ENCODE data around the gene INVS. TPM values are rescaled to one million over a fixed set of nuclear protein-coding genes. Genes with fewer than 3 reads are reported as not detected.

The INVS gene
- total RNA-seq, 1 donor, result 28.3 TPM

DNA sequence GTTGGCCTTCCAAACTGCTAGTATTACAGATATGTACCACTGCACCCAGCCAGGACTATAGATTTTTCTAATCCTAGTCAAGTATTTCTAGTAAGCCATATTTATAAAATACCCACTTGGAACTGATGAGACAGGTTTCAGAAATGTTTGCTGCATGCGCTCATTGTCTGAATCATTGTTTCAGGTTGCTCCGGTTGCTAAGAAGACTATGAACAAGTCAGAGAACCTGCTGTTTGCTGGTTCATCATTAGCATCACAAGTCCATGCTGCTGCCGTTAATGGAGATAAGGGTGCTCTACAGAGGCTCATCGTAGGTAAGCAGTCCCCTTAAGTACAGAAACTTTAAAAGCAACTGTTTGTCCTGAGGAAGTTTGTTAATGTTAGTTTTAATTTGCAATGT is 5.3 kb downstream of the INVS start:
- DNase-seq (ENCODE audit: low read depth), result no peak
- no peak overlapping the region for H3K4me3 ChIP-seq (ENCODE audit: low read depth, low read length)
- TF ChIP-seq, protein P1, sequence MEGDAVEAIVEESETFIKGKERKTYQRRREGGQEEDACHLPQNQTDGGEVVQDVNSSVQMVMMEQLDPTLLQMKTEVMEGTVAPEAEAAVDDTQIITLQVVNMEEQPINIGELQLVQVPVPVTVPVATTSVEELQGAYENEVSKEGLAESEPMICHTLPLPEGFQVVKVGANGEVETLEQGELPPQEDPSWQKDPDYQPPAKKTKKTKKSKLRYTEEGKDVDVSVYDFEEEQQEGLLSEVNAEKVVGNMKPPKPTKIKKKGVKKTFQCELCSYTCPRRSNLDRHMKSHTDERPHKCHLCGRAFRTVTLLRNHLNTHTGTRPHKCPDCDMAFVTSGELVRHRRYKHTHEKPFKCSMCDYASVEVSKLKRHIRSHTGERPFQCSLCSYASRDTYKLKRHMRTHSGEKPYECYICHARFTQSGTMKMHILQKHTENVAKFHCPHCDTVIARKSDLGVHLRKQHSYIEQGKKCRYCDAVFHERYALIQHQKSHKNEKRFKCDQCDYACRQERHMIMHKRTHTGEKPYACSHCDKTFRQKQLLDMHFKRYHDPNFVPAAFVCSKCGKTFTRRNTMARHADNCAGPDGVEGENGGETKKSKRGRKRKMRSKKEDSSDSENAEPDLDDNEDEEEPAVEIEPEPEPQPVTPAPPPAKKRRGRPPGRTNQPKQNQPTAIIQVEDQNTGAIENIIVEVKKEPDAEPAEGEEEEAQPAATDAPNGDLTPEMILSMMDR (IDR thresholded peaks at IDR 0.05; ENCODE audit: insufficient read depth, low read length), result no peak

DNA sequence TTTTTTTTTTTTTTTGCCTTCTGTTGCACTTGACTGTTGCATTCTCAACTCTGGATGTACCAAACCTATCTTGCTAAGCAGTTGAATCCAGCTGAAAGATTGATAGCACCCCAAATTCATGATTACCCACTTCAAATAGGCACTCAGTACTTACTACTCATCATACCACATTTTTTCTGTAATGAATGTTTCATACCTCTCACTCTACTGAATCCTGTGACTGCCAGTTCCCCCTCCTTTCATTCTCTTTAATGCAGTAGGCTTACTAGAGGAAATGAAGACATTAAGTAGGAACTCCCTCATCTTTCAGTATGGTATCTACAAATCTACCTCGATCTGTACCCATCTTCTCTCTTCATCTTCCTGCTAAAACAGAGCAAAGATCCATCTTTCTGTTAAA is 6.8 kb downstream of the INVS start:
- TF ChIP-seq, protein P1 (IDR thresholded peaks at IDR 0.05; ENCODE audit: insufficient read depth, low read length), result no peak
- H3K4me3 ChIP-seq (ENCODE audit: low read depth, low read length), result no peak overlapping the region
- DNase-seq (ENCODE audit: low read depth), result no peak

DNA sequence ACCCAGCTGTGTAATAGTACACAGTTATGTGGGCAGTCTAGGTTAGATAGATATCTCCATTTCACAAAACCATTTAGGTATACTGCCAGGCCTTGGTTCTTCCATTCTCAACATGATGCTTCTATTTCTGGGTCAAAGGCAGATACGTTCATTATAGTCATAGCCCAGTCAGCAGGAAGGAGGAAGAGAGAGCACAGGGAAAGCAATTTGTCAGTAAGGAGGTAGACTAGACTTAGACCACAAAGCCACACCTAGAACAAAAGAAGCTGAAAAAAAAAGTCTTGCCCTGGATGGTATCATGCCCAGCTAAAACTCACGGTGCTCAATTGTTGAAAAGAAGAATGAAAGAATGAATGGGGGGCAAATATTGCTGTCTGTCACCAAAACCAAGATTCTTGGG is 7.6 kb downstream of the INVS start:
- DNase-seq (ENCODE audit: low read depth), result no peak
- no peak overlapping the region for H3K4me3 ChIP-seq (ENCODE audit: low read depth, low read length)
- TF ChIP-seq, protein P1 (IDR thresholded peaks at IDR 0.05; ENCODE audit: insufficient read depth, low read length), result no peak

DNA sequence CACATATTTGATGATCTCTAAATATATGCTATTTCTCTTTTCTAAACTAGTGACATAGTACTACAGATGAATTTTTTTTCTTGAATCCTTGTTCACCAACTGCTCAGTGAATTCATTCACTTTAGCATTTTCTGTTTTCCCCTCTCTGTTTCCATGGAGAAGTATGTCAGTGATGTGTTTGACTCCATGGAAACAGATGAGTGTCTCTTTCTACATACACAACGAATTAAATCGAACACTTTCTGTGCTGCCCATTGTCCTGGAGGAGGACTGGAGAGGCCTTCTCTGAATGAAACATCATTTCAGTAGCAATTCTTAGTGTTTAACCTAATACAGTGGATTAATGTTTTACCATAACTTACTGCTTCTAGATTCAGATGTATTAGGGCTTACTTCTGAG is 9.5 kb downstream of the INVS start:
- TF ChIP-seq, protein P1 (IDR thresholded peaks at IDR 0.05; ENCODE audit: insufficient read depth, low read length), result no peak
- no peak for DNase-seq (ENCODE audit: low read depth)
- H3K4me3 ChIP-seq (ENCODE audit: low read depth, low read length), result no peak overlapping the region

DNA sequence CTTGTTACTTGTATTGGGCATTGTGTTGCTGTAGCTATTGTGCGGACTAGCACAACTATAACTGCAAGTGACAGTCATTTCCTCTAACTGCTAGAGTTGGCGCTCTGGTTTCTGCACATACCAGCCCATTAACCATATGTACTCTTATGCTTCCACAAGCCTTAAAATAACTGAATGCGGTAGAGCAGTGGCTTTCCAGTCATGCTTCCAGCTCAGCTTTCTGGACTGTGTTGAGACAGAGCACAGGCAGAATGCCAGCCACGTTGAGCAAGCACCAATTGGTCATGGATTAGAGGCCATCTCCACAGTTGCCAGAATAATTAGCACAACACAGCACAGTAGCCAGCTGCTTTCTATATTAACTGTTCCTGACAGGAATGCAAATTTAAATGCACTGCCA is 12.2 kb downstream of the INVS start:
- DNase-seq (ENCODE audit: low read depth), result peak; percentile 95
- TF ChIP-seq, protein P1 (IDR thresholded peaks at IDR 0.05; ENCODE audit: insufficient read depth, low read length), result no peak
- H3K4me3 ChIP-seq (ENCODE audit: low read depth, low read length), result no peak overlapping the region

DNA sequence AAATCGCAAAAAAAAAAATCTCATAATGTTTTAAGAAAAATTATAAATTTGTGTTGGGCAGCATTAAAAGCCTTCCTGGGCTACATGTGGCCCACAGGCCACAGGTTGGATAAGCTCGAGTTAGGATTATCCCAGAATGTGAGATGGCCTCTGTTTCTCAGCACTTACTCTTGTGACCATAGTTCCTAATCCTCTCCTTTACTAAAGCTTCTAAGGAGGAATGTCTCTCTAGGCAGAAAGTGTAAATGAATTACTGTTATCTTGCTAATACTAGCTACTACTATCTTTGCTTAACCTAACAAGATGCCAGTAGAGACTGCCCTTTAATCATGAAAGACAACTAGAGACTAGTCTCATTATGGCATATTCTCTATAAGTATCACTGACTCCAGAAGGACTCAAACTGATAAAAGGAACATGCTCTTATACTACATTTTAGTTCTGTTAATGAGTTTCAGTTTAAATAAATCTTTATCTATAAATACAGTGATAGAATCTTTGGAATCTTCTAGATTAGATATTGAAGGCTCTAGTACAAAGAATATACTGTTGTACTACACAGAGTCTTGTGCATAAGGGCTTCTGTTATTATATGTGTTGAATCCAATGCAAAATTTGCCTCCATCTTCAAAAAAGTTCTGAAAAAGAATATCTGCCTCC is 13.8 kb downstream of the INVS start:
- H3K4me3 ChIP-seq (ENCODE audit: low read depth, low read length), result no peak overlapping the region
- DNase-seq (ENCODE audit: low read depth), result no peak
- TF ChIP-seq, protein P1 (IDR thresholded peaks at IDR 0.05; ENCODE audit: insufficient read depth, low read length), result no peak

DNA sequence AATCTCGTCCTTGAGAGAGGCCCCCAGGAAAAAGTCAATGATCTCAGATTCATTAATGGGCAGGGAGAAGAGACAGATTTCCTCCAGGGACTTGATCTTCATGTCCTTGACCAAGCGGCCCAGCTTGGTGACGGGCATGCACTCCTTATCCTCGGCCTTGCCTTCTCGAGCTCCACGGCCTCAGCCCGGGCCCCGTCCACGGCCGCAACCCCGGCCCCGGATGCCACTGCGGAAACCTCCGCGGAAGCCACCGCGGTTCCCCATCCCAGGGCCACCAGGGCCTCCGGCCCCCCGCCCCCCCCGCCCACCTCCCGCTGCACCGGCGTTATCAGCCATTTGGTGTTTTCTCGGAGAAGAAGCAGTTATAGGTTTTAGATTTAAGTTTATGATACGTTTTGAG is 18.3 kb downstream of the INVS start:
- TF ChIP-seq, protein P1 (IDR thresholded peaks at IDR 0.05; ENCODE audit: insufficient read depth, low read length), result no peak
- DNase-seq (ENCODE audit: low read depth), result no peak

More for the DNA sequence above, 18.3 kb downstream of the INVS start:
- no peak overlapping the region for H3K4me3 ChIP-seq (ENCODE audit: low read depth, low read length)
